CD4-positive, alpha-beta T cell (primary cell): Measurements from ENCODE around the gene CYS1. TPM values are rescaled to one million over a fixed set of nuclear protein-coding genes. Genes with fewer than 3 reads are reported as not detected.

Experiments used
- ATAC-seq: fragments of 200-7000 bp; cut with Tn5 transposase; one replicate; pipeline ENCODE4 v1.10.0; 2022; ENCODE audit warnings: mild to moderate bottlenecking; ENCODE audit not compliant: poor library complexity
- CTCF ChIA-PET: fragments of 350-600 bp; sonication (Branson Sonifier 250); formaldehyde crosslinking; loops from one replicate; lab custom pipeline; 2021; ENCODE audit warnings: antibody characterized with exemption, inconsistent platforms; lab: Charles Lee
- POLR2A ChIA-PET: fragments of 350-600 bp; sonication (Branson Sonifier 250); formaldehyde crosslinking; loops from one replicate; lab custom pipeline; 2021; ENCODE audit warnings: antibody characterized with exemption, inconsistent platforms; lab: Charles Lee
- DNase-seq, 14 experiments: peaks; one replicate each; pipeline ENCODE4 v3.0.0-alpha.2; 2013 to 2020; ENCODE audit warnings: mixed read lengths in 2 of 14
- H3K27ac ChIP-seq, 2 donors: one replicate each; pipeline versions ENCODE4 v1.5.1 to v1.7.0; 2013; ENCODE audit warnings: low read length in 2 of 2, low read depth in 1 of 2, mild to moderate bottlenecking in 1 of 2
- H3K27me3 ChIP-seq, 2 experiments: 1 replicate in 1 of 2; 2 replicates in 1 of 2; pipeline versions ENCODE4 v1.6.1 to v1.7.0; 2013; ENCODE audit warnings: low read length in 2 of 2, control low read depth in 1 of 2, mild to moderate bottlenecking in 1 of 2, moderate library complexity in 1 of 2; ENCODE audit not compliant: insufficient read depth in 2 of 2, control insufficient read depth in 1 of 2
- H3K36me3 ChIP-seq: one replicate; pipeline ENCODE4 v1.6.1; 2013; ENCODE audit warnings: low read length, control low read depth; ENCODE audit not compliant: insufficient read depth
- H3K4me1 ChIP-seq: one replicate; pipeline ENCODE4 v1.6.1; 2013; ENCODE audit warnings: low read length, control low read depth; ENCODE audit not compliant: insufficient read depth
- H3K4me3 ChIP-seq: one replicate; pipeline ENCODE4 v1.5.1; 2013; ENCODE audit warnings: mild to moderate bottlenecking, low read length, moderate library complexity
- H3K9me3 ChIP-seq, 2 experiments: 1 replicate in 1 of 2; 2 replicates in 1 of 2; pipeline versions ENCODE4 v1.6.1 to v1.7.0; 2013; ENCODE audit warnings: low read length in 2 of 2, mild to moderate bottlenecking in 2 of 2, control low read depth in 1 of 2, moderate library complexity in 1 of 2; ENCODE audit not compliant: control insufficient read depth in 1 of 2, insufficient read depth in 1 of 2
- H3K27ac Mint-ChIP-seq: one replicate; pipeline ENCODE4 v1.8.0; 2020; ENCODE audit warnings: mixed read lengths
- H3K27me3 Mint-ChIP-seq: one replicate; pipeline ENCODE4 v1.8.0; 2021; ENCODE audit warnings: mixed read lengths
- H3K36me3 Mint-ChIP-seq: one replicate; pipeline ENCODE4 v1.8.0; 2021; ENCODE audit warnings: low read depth, mixed read lengths
- H3K4me1 Mint-ChIP-seq: one replicate; pipeline ENCODE4 v1.8.0; 2021; ENCODE audit warnings: low read depth, mixed read lengths
- H3K4me3 Mint-ChIP-seq: one replicate; pipeline ENCODE4 v1.8.0; 2020; ENCODE audit warnings: mild to moderate bottlenecking, mixed read lengths
- H3K9me3 Mint-ChIP-seq: one replicate; pipeline ENCODE4 v1.8.0; 2020; ENCODE audit warnings: mixed read lengths
- intact Hi-C, 2 experiments: fragments of 100-400 bp; cut with DNase I in 1 of 2; cut with micrococcal nuclease in 1 of 2; formaldehyde crosslinking; loops; one replicate each; pipeline versions ENCODE4 v1.15.1 to v1.9.0; 2023 to 2025; cut with DNase I, micrococcal nuclease
- total RNA-seq, 174 experiments: library from RNA in 2 of 174; stranded (reverse) in 2 of 174; gene quantifications; one replicate each; pipeline ENCODE4 v1.2.3 and lab custom pipeline; 2021 to 2026
- TF ChIP-seq, protein P1 (sequence below): fragments of 200-600 bp; IDR thresholded peaks from one replicate; pipeline ENCODE4 v1.8.0; 2022; ENCODE audit warnings: antibody characterized with exemption, mild to moderate bottlenecking

Gene CYS1
- total RNA-seq, 2 experiments from 2014 or later, result not detected

GRCh38 chr2:10071595-10071994 is 8.6 kb downstream of the CYS1 start:
- Histone ChIP-seq H3K9me3 (no peaks in the 10 kb centered on the region), H3K27ac (no peak overlapping the region), H3K4me3 (no peak overlapping the region), H3K27me3 (peaks cover 18 to 27% of the 10 kb centered on the region in 2 experiments), H3K36me3 (no peaks in the 10 kb centered on the region), H3K4me1 (peaks cover 5% of the 10 kb centered on the region)
- intact Hi-C loops, result loop anchor here in 1 of 2 experiments (10.0 kb wide), 1 partner anchor 333 kb away; no protein-coding TSS in a partner anchor
- Mint-ChIP-seq H3K4me3 (no peak overlapping the region), H3K27ac (no peak overlapping the region), H3K27me3 (peaks cover 34% of the 10 kb centered on the region), H3K4me1 (peaks cover 5% of the 10 kb centered on the region), H3K9me3 (no peaks in the 10 kb centered on the region), H3K36me3 (no peaks in the 10 kb centered on the region)
- POLR2A ChIA-PET, result interaction anchor here (3.4 kb wide), 1 partner anchor 363 kb away, joined by 25 read pairs; no protein-coding TSS in a partner anchor
- TF ChIP-seq, protein P1, sequence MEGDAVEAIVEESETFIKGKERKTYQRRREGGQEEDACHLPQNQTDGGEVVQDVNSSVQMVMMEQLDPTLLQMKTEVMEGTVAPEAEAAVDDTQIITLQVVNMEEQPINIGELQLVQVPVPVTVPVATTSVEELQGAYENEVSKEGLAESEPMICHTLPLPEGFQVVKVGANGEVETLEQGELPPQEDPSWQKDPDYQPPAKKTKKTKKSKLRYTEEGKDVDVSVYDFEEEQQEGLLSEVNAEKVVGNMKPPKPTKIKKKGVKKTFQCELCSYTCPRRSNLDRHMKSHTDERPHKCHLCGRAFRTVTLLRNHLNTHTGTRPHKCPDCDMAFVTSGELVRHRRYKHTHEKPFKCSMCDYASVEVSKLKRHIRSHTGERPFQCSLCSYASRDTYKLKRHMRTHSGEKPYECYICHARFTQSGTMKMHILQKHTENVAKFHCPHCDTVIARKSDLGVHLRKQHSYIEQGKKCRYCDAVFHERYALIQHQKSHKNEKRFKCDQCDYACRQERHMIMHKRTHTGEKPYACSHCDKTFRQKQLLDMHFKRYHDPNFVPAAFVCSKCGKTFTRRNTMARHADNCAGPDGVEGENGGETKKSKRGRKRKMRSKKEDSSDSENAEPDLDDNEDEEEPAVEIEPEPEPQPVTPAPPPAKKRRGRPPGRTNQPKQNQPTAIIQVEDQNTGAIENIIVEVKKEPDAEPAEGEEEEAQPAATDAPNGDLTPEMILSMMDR, result no peak
- no peak for DNase-seq
- CTCF ChIA-PET, result interaction anchor here (1.2 to 5.2 kb wide), 8 partner anchors 18 to 362 kb away, joined by 3 to 64 read pairs (median 9); no protein-coding TSS in a partner anchor
- ATAC-seq, result no peak

DNA sequence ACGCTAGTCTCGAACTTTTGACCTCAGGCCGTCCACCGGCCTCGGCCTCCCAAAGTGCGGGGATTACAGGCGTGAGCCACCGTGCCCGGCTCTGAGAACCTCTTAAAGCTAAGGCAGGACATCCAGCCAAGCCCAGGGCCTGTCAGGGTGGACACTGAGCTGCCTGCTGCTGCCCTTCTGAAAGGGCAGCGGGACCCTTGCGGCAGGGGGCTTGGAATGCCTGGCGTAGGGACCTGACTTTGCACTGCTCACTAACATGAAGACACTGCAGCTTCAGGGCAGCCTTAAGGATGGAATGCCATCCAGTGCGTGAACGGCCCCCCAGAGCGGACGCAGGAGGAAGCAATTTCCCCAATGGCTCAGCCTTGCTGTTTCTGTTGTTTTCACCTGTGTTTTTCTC is 9.0 kb downstream of the CYS1 start:
- ChIA-PET CTCF (interaction anchor here (1.6 to 5.2 kb wide), 4 partner anchors 19 to 363 kb away, joined by 5 to 64 read pairs (median 28); no protein-coding TSS in a partner anchor), POLR2A (interaction anchor here (3.4 kb wide), 1 partner anchor 364 kb away, joined by 25 read pairs; no protein-coding TSS in a partner anchor)
- DNase-seq (no peak), ATAC-seq (no peak)
- Mint-ChIP-seq H3K9me3 (no peaks in the 10 kb centered on the region), H3K4me1 (peaks cover 5% of the 10 kb centered on the region), H3K27ac (no peak overlapping the region), H3K36me3 (no peaks in the 10 kb centered on the region), H3K27me3 (peaks cover 30% of the 10 kb centered on the region), H3K4me3 (no peak overlapping the region)
- H3K27ac ChIP-seq, result no peak overlapping the region
- peaks cover 5% of the 10 kb centered on the region for H3K4me1 ChIP-seq
- no peaks in the 10 kb centered on the region for H3K9me3 ChIP-seq
- intact Hi-C loops, result loop anchor here in 1 of 2 experiments (10.0 kb wide), 1 partner anchor 334 kb away; no protein-coding TSS in a partner anchor
- TF ChIP-seq, protein P1, result no peak
- H3K36me3 ChIP-seq, result no peaks in the 10 kb centered on the region
- H3K4me3 ChIP-seq, result no peak overlapping the region
- peaks cover 14 to 23% of the 10 kb centered on the region in 2 experiments for H3K27me3 ChIP-seq

- TF ChIP-seq, protein P1, result no peak
- H3K4me3 Mint-ChIP-seq, result no peak overlapping the region
- H3K9me3 Mint-ChIP-seq, result no peaks in the 10 kb centered on the region
- DNase-seq (no peak), ATAC-seq (no peak)
- H3K27ac Mint-ChIP-seq, result no peak overlapping the region
- peaks cover 6% of the 10 kb centered on the region for H3K27me3 Mint-ChIP-seq
- intact Hi-C loops, result no loop called here
- Histone ChIP-seq H3K36me3 (no peaks in the 10 kb centered on the region), H3K27me3 (peaks cover 0 to 2% of the 10 kb centered on the region in 2 experiments), H3K27ac (no peak overlapping the region), H3K9me3 (no peaks in the 10 kb centered on the region), H3K4me3 (no peak overlapping the region), H3K4me1 (peaks cover 8% of the 10 kb centered on the region)
- ChIA-PET POLR2A (interaction anchor here (1.0 kb wide), 1 partner anchor 84 kb away, joined by 3 read pairs; no protein-coding TSS in a partner anchor), CTCF (interaction anchor here (0.7 to 2.2 kb wide), 3 partner anchors 11 to 367 kb away, joined by 4 to 6 read pairs (median 5); no protein-coding TSS in a partner anchor)
- no peaks in the 10 kb centered on the region for H3K36me3 Mint-ChIP-seq
- H3K4me1 Mint-ChIP-seq, result peaks cover 5% of the 10 kb centered on the region
Measured at GRCh38 chr2:10067881-10068280, 12.3 kb downstream of the CYS1 start.
